SK-N-SH (cell line): Measurements from ENCODE around the gene KCNB1.

Experiments
- MXI1 ChIP-seq: IDR thresholded peaks from 2 replicates; pipeline ENCODE4 v1.6.1; 2012; ENCODE audit warnings: mild to moderate bottlenecking, low read depth, low read length, improper control_type of control experiment
- POLR2AphosphoS5 ChIP-seq: IDR thresholded peaks from 2 replicates; pipeline ENCODE4 v1.6.1; 2012; ENCODE audit warnings: low read depth, low read length
- REST ChIP-seq: IDR thresholded peaks from 2 replicates; pipeline ENCODE4 v1.6.1; 2012; ENCODE audit warnings: mild to moderate bottlenecking, low read depth, low read length, moderate library complexity
- YY1 ChIP-seq: IDR thresholded peaks from 2 replicates; pipeline ENCODE4 v1.4.0; 2012; ENCODE audit warnings: low read depth, mild to moderate bottlenecking
- TF ChIP-seq, protein P1 (sequence below): fragments of 200-600 bp; sonication (generic); IDR thresholded peaks from 2 replicates; pipeline ENCODE4 v1.6.1; 2017; ENCODE audit warnings: antibody characterized with exemption, mild to moderate bottlenecking, moderate library complexity

GRCh38 chr20:49396230-49396629, 86.2 kb downstream of the KCNB1 start:
- TF ChIP-seq, protein P1, sequence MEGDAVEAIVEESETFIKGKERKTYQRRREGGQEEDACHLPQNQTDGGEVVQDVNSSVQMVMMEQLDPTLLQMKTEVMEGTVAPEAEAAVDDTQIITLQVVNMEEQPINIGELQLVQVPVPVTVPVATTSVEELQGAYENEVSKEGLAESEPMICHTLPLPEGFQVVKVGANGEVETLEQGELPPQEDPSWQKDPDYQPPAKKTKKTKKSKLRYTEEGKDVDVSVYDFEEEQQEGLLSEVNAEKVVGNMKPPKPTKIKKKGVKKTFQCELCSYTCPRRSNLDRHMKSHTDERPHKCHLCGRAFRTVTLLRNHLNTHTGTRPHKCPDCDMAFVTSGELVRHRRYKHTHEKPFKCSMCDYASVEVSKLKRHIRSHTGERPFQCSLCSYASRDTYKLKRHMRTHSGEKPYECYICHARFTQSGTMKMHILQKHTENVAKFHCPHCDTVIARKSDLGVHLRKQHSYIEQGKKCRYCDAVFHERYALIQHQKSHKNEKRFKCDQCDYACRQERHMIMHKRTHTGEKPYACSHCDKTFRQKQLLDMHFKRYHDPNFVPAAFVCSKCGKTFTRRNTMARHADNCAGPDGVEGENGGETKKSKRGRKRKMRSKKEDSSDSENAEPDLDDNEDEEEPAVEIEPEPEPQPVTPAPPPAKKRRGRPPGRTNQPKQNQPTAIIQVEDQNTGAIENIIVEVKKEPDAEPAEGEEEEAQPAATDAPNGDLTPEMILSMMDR = peak; percentile 16; the same call in 1 of the 2 replicates
- TF ChIP-seq POLR2AphosphoS5 (no peak), MXI1 (no peak), YY1 (no peak), REST (no peak)
